Vagina (tissue), 2 donors: Measurements from ENCODE around the gene AGBL1.

Experiments
- CTCF ChIP-seq, 3 experiments: fragments of 450-650 bp in 2 of 3; fragments of 200-600 bp in 1 of 3; sonication (generic) in 1 of 3; IDR thresholded peaks; one replicate each; pipeline ENCODE4 v1.5.1; 2017 to 2019; ENCODE audit warnings: antibody characterized with exemption in 3 of 3, mild to moderate bottlenecking in 2 of 3, moderate library complexity in 2 of 3
- POLR2A ChIP-seq, 2 donors: fragments of 450-650 bp; IDR thresholded peaks; one replicate each; pipeline ENCODE4 v1.6.1; 2017; ENCODE audit warnings: antibody characterized with exemption in 2 of 2, mild to moderate bottlenecking in 2 of 2, moderate library complexity in 2 of 2

GRCh38 chr15:86663979-86664378 lies 584.3 kb downstream of the AGBL1 start:
- no peak for TF ChIP-seq CTCF (IDR thresholded peaks at IDR 0.05)
- TF ChIP-seq POLR2A (IDR thresholded peaks at IDR 0.05): no peak
